HepG2 (cell line): Measurements from ENCODE around the gene ACP1. TPM values are rescaled to one million over a fixed set of nuclear protein-coding genes. Genes with fewer than 3 reads are reported as not detected.

ENCODE experiments used
- CCAR2 ChIP-seq: fragments of 200-400 bp; formaldehyde crosslinking; optimal IDR thresholded peaks from 2 replicates; pipeline ENCODE3; 2018; ENCODE audit warnings: low read depth, mild to moderate bottlenecking, low read length, moderate library complexity
- CCDC6 ChIP-seq: sonication (generic); formaldehyde crosslinking; IDR thresholded peaks from 2 replicates; pipeline ENCODE4 v1.8.1; 2022; ENCODE audit warnings: mild to moderate bottlenecking, missing genetic modification reagents, moderate library complexity
- DMTF1 ChIP-seq: sonication (generic); formaldehyde crosslinking; IDR thresholded peaks from 2 replicates; pipeline ENCODE4 v1.4.0; 2020; ENCODE audit warnings: mild to moderate bottlenecking, missing genetic modification reagents
- JUNB ChIP-seq: sonication (generic); formaldehyde crosslinking; IDR thresholded peaks from 2 replicates; pipeline ENCODE4 v1.8.0; 2022; ENCODE audit warnings: missing genetic modification reagents, mild to moderate bottlenecking, borderline replicate concordance
- MTF1 ChIP-seq: sonication (generic); formaldehyde crosslinking; IDR thresholded peaks from 2 replicates; pipeline ENCODE4 v1.5.0; 2020; ENCODE audit warnings: missing genetic modification reagents
- MXD1 ChIP-seq: sonication (generic); formaldehyde crosslinking; IDR thresholded peaks from 2 replicates; pipeline ENCODE4 v1.4.0; 2020; ENCODE audit warnings: mild to moderate bottlenecking, missing genetic modification reagents
- MZF1 ChIP-seq: sonication (generic); formaldehyde crosslinking; IDR thresholded peaks from 2 replicates; pipeline ENCODE4 v1.8.1; 2023; ENCODE audit warnings: mild to moderate bottlenecking, missing genetic modification reagents, borderline replicate concordance
- NFATC3 ChIP-seq: sonication (generic); formaldehyde crosslinking; IDR thresholded peaks from 2 replicates; pipeline ENCODE4 v1.5.1; 2020; ENCODE audit warnings: mild to moderate bottlenecking, missing genetic modification reagents
- PAWR ChIP-seq: sonication (generic); formaldehyde crosslinking; IDR thresholded peaks from 2 replicates; pipeline ENCODE4 v1.4.0; 2020; ENCODE audit warnings: missing genetic modification reagents, mild to moderate bottlenecking, borderline replicate concordance
- SRF ChIP-seq: IDR thresholded peaks from 2 replicates; pipeline ENCODE4 v1.6.1; 2011; ENCODE audit warnings: mild to moderate bottlenecking, low read depth, low read length, moderate library complexity
- TBX3 ChIP-seq: fragments of 450-650 bp; IDR thresholded peaks from 2 replicates; pipeline ENCODE4 v1.6.1; 2017; ENCODE audit warnings: antibody characterized with exemption, mild to moderate bottlenecking, inconsistent platforms, borderline replicate concordance
- TCF12 ChIP-seq, 2 experiments: fragments of 450-650 bp in 1 of 2; sonication (generic) in 1 of 2; formaldehyde crosslinking in 1 of 2; IDR thresholded peaks; 2 replicates each; pipeline versions ENCODE4 v1.6.1 to v1.8.0; 2017 to 2022; ENCODE audit warnings: antibody characterized with exemption in 1 of 2, mild to moderate bottlenecking in 1 of 2, missing genetic modification reagents in 1 of 2, moderate library complexity in 1 of 2
- ZBTB25 ChIP-seq: IDR thresholded peaks from 2 replicates; pipeline ENCODE4 v1.6.1; 2018; ENCODE audit warnings: missing genetic modification reagents
- ZGPAT ChIP-seq: IDR thresholded peaks from 2 replicates; pipeline ENCODE4 v1.6.1; 2016; ENCODE audit warnings: mild to moderate bottlenecking
- ZNF264 ChIP-seq: sonication (generic); formaldehyde crosslinking; IDR thresholded peaks from 2 replicates; pipeline ENCODE4 v1.4.0; 2020; ENCODE audit warnings: missing genetic modification reagents
- ZNF317 ChIP-seq: sonication (generic); formaldehyde crosslinking; IDR thresholded peaks from 2 replicates; pipeline ENCODE4 v1.5.0; 2020; ENCODE audit warnings: mild to moderate bottlenecking, missing genetic modification reagents
- ZNF460 ChIP-seq: sonication (generic); formaldehyde crosslinking; IDR thresholded peaks from 2 replicates; pipeline ENCODE4 v1.5.1; 2020; ENCODE audit warnings: missing genetic modification reagents, mild to moderate bottlenecking, borderline replicate concordance
- ZNF468 ChIP-seq: sonication (generic); formaldehyde crosslinking; IDR thresholded peaks from 2 replicates; pipeline ENCODE4 v1.8.0; 2022; ENCODE audit warnings: mild to moderate bottlenecking, moderate library complexity, missing genetic modification reagents
- ZNF513 ChIP-seq: sonication (generic); formaldehyde crosslinking; conservative IDR thresholded peaks from 2 replicates; pipeline ENCODE4 v1.5.0; 2020; ENCODE audit warnings: missing genetic modification reagents
- ZNF562 ChIP-seq: sonication (generic); formaldehyde crosslinking; IDR thresholded peaks from 2 replicates; pipeline ENCODE4 v1.8.0; 2022; ENCODE audit warnings: missing genetic modification reagents, borderline replicate concordance
- ZNF749 ChIP-seq: sonication (generic); formaldehyde crosslinking; IDR thresholded peaks from 2 replicates; pipeline ENCODE4 v1.8.0; 2022; ENCODE audit warnings: mild to moderate bottlenecking, missing genetic modification reagents, moderate library complexity, borderline replicate concordance
- polyA plus RNA-seq, 8 experiments: library from polyadenylated mRNA; depleted of rRNA in 3 of 8; stranded (reverse) in 7 of 8; unstranded in 1 of 8; fragments of >200 nt; fragmentation: Illumina TruSeq in 4 of 8; extraction: Trizol in 4 of 8; gene quantifications; 2 replicates each; pipeline versions ENCODE4 v1.2.1 to v1.2.3, GENCODE V29; 2011 to 2016; ENCODE audit warnings: low read depth in 4 of 8, missing spikeins in 1 of 8, mixed read lengths in 1 of 8; ENCODE audit not compliant: insufficient read depth in 1 of 8
- total RNA-seq, 5 experiments: library from RNA; depleted of rRNA; stranded (reverse); fragments of >200 nt; fragmentation: Illumina TruSeq; extraction: Trizol; gene quantifications; 2 replicates each; pipeline ENCODE4 v1.2.3, GENCODE V29; 2016; ENCODE audit warnings: low read depth in 1 of 5

The ACP1 gene
- total and polyA plus RNA-seq, 2 of the 13 experiments (the other 11 are each of a cell fraction or from before 2014, with no cell fraction given) = 246 to 348 TPM

GRCh38 chr2:264493-265468 lies at the start of gene ACP1 (continued):
- TF ChIP-seq DMTF1 (CRISPR knock-in tag) (no peak), CCAR2 (no peak), TBX3 (0 out of 2 replicates have a peak, but pooled peaks have one; percentile 25), CCDC6 (CRISPR knock-in tag) (no peak; the same call in 1 of the 2 replicates), TCF12 (IDR thresholded peaks at IDR 0.05) (no peak), TCF12 (CRISPR knock-in tag; IDR thresholded peaks at IDR 0.05) (0 out of 2 replicates have a peak, but pooled peaks have one; percentile 71), MXD1 (peak; percentile 90), ZNF317 (CRISPR knock-in tag) (peak; percentile 86), JUNB (CRISPR knock-in tag) (no peak), MZF1 (no peak), PAWR (CRISPR knock-in tag) (no peak), ZNF513 (CRISPR knock-in tag) (no peak), ZNF562 (CRISPR knock-in tag) (no peak), ZNF460 (no peak), ZNF264 (CRISPR knock-in tag) (no peak), NFATC3 (CRISPR knock-in tag) (no peak; the same call in 1 of the 2 replicates), MTF1 (CRISPR knock-in tag) (no peak), ZGPAT (CRISPR knock-in tag) (peak; percentile 49), SRF (no peak), ZNF749 (CRISPR knock-in tag) (no peak), ZBTB25 (CRISPR knock-in tag) (no peak; the same call in 1 of the 2 replicates), ZNF468 (no peak)
